Upper lobe of left lung (tissue), 6 donors: ENCODE data around the gene GYG1. TPM values are rescaled to one million over a fixed set of nuclear protein-coding genes. Genes with fewer than 3 reads are reported as not detected.

Experiments
- ATAC-seq, 2 donors: fragments of 200-7000 bp; cut with Tn5 transposase; one replicate each; pipeline ENCODE4 v1.9.1; 2022; ENCODE audit warnings: mild to moderate bottlenecking in 2 of 2, moderate library complexity in 2 of 2; ENCODE audit not compliant: low FRiP score in 2 of 2
- DNase-seq, 2 donors: peaks; one replicate each; pipeline ENCODE4 v3.0.0-alpha.2; 2019 to 2020
- H3K27ac ChIP-seq, 4 donors: fragments of 200-600 bp; sonication (generic); one replicate each; pipeline ENCODE4 v1.5.1; 2016 to 2019
- H3K27me3 ChIP-seq, 4 donors: fragments of 200-600 bp; sonication (generic); one replicate each; pipeline ENCODE4 v1.5.1; 2017 to 2019
- H3K36me3 ChIP-seq, 4 donors: fragments of 200-600 bp; sonication (generic); one replicate each; pipeline ENCODE4 v1.5.1; 2016 to 2019
- H3K4me1 ChIP-seq, 4 donors: fragments of 200-600 bp; sonication (generic); one replicate each; pipeline ENCODE4 v1.5.1; 2018 to 2019
- H3K4me3 ChIP-seq, 4 donors: fragments of 200-600 bp; sonication (generic); one replicate each; pipeline ENCODE4 v1.5.1; 2017 to 2019; ENCODE audit warnings: mild to moderate bottlenecking in 2 of 4, moderate library complexity in 1 of 4
- H3K9me3 ChIP-seq, 4 donors: fragments of 200-600 bp; sonication (generic); one replicate each; pipeline ENCODE4 v1.5.1; 2018 to 2019
- EP300 ChIP-seq, 4 donors: sonication (generic); formaldehyde crosslinking; IDR thresholded peaks; one replicate each; pipeline ENCODE4 v1.5.1; 2017; ENCODE audit warnings: antibody characterized with exemption in 4 of 4, control low read depth in 2 of 4
- POLR2A ChIP-seq, 4 donors: fragments of 450-650 bp; IDR thresholded peaks; one replicate each; pipeline ENCODE4 v1.5.1; 2016 to 2017; ENCODE audit warnings: antibody characterized with exemption in 4 of 4, mild to moderate bottlenecking in 2 of 4
- POLR2AphosphoS5 ChIP-seq, 2 donors: sonication (generic); formaldehyde crosslinking; IDR thresholded peaks; one replicate each; pipeline ENCODE4 v1.5.1; 2017; ENCODE audit warnings: antibody characterized with exemption in 2 of 2
- WGBS, 2 donors: methylation state at CpG; one replicate each; pipeline ENCODE4 v1.1.5; 2017 to 2018; 5-methylcytosine and 5-hydroxymethylcytosine counted together
- total RNA-seq, 6 donors: library from RNA; depleted of rRNA in 4 of 6; stranded (reverse); fragments of >200 nt in 4 of 6; gene quantifications; one replicate each; pipeline versions ENCODE4 v1.1.0 to v1.2.1, GENCODE V29; 2016 to 2021
- TF ChIP-seq, protein P1 (sequence below), 6 experiments: fragments of 450-650 bp in 4 of 6; fragments of 200-600 bp in 2 of 6; sonication (generic) in 2 of 6; IDR thresholded peaks; one replicate each; pipeline ENCODE4 v1.5.1; 2016 to 2019; ENCODE audit warnings: antibody characterized with exemption in 6 of 6
- donor health status: DM: no; HTN: no; CAD: no; lungs with moderate emphysema.
- donor health status: DM: no; HTN: yes; CAD: no; lungs with severe emphysema.

GYG1 gene
- total RNA-seq, 6 donors from 2014 or later: 10.5 to 48.6 (median 31.5) TPM

DNA sequence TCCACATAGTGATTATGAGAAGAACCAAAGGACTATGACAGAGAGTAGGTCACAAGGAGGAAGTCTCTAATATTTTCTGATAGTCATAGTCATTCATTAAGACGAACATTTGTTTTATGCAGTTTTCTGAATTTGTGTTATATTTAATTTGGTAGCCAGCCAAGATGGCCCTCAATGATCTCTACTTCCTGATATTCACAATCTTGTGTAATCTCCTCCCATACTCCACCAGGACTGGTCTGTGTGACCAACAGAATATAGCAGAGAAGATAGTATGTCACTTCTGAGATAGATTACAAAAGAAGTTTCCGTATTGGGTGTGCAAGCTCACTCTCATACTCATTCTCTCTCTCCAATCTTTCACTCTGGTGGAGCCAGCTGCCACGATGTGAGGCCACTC is 64.2 kb downstream of the GYG1 start:
- TF ChIP-seq POLR2AphosphoS5 (IDR thresholded peaks at IDR 0.05): no peak
- TF ChIP-seq, protein P1, sequence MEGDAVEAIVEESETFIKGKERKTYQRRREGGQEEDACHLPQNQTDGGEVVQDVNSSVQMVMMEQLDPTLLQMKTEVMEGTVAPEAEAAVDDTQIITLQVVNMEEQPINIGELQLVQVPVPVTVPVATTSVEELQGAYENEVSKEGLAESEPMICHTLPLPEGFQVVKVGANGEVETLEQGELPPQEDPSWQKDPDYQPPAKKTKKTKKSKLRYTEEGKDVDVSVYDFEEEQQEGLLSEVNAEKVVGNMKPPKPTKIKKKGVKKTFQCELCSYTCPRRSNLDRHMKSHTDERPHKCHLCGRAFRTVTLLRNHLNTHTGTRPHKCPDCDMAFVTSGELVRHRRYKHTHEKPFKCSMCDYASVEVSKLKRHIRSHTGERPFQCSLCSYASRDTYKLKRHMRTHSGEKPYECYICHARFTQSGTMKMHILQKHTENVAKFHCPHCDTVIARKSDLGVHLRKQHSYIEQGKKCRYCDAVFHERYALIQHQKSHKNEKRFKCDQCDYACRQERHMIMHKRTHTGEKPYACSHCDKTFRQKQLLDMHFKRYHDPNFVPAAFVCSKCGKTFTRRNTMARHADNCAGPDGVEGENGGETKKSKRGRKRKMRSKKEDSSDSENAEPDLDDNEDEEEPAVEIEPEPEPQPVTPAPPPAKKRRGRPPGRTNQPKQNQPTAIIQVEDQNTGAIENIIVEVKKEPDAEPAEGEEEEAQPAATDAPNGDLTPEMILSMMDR (IDR thresholded peaks at IDR 0.05): no peak
- no peak for TF ChIP-seq EP300 (IDR thresholded peaks at IDR 0.05)
- no peak for TF ChIP-seq POLR2A (IDR thresholded peaks at IDR 0.05)
- WGBS, 2 donors: 68 to 73% methylated on average over 3 of the region's 3 CpGs
- H3K4me3 ChIP-seq: no peak overlapping the region
- H3K9me3 ChIP-seq: no peaks in the 10 kb centered on the region
- H3K27me3 ChIP-seq: no peaks in the 10 kb centered on the region
- DNase-seq: no peak
- no peaks in the 10 kb centered on the region for H3K4me1 ChIP-seq
- H3K36me3 ChIP-seq: peaks cover 0 to 35% (median 10%) of the 10 kb centered on the region in 4 donors
- H3K27ac ChIP-seq: no peak overlapping the region
- no peak for ATAC-seq

DNA sequence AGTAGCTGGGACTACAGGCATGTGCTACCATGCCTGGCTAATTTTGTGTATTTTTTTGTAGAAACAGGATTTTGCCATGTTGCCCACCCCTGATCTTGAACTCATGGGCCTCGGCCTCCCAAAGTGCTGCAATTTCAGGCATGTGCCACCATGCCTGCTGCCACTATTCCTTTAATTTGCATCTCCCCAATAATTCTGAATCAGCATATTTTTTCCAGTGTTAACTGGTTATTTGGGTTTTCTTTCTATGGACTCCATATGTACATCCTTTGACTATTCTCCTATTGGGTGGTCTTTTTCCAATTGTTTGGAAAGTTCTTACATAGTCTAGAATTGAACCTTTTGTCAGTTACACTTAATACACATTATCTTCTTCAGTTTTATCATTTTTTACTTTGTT is 66.9 kb downstream of the GYG1 start:
- H3K36me3 ChIP-seq: peaks cover 0 to 42% (median 10%) of the 10 kb centered on the region in 4 donors
- H3K27me3 ChIP-seq: no peaks in the 10 kb centered on the region
- WGBS, 2 donors: 100% methylated on average over 1 of the region's 1 CpG
- no peaks in the 10 kb centered on the region for H3K4me1 ChIP-seq
- H3K27ac ChIP-seq: no peak overlapping the region
- ATAC-seq: no peak
- DNase-seq: no peak
- TF ChIP-seq POLR2AphosphoS5 (IDR thresholded peaks at IDR 0.05): no peak
- no peak for TF ChIP-seq POLR2A (IDR thresholded peaks at IDR 0.05)
- TF ChIP-seq, protein P1 (IDR thresholded peaks at IDR 0.05): no peak
- TF ChIP-seq EP300 (IDR thresholded peaks at IDR 0.05): no peak
- H3K9me3 ChIP-seq: no peaks in the 10 kb centered on the region
- no peak overlapping the region for H3K4me3 ChIP-seq

DNA sequence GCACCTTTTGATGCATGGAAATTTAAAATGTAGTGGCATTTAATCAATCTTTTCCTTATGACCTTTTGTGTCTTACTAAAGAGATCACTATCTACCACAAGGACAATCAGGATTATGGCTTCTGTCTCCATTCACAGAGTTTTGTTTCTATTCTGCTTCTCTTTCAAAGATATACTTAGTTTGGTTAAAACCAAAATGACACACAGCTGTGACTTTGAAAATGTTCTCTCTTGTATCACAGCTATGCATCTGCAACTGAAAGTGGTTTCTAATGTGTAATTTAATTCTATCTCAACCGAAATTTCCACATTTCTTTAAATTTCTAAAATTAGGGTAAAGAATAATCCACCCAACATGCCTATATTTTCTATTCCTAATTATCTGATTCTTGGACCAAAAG is 67.3 kb downstream of the GYG1 start:
- no peaks in the 10 kb centered on the region for H3K4me1 ChIP-seq
- no peak for ATAC-seq
- H3K36me3 ChIP-seq: peaks cover 0 to 39% (median 10%) of the 10 kb centered on the region in 4 donors
- no peak overlapping the region for H3K27ac ChIP-seq
- no peaks in the 10 kb centered on the region for H3K27me3 ChIP-seq
- TF ChIP-seq, protein P1 (IDR thresholded peaks at IDR 0.05): no peak
- TF ChIP-seq EP300 (IDR thresholded peaks at IDR 0.05) (no peak), POLR2A (IDR thresholded peaks at IDR 0.05) (no peak)
- 77 to 84% methylated on average over 1 of the region's 1 CpG for WGBS, 2 donors
- no peak overlapping the region for H3K4me3 ChIP-seq
- DNase-seq: no peak
- H3K9me3 ChIP-seq: no peaks in the 10 kb centered on the region

DNA sequence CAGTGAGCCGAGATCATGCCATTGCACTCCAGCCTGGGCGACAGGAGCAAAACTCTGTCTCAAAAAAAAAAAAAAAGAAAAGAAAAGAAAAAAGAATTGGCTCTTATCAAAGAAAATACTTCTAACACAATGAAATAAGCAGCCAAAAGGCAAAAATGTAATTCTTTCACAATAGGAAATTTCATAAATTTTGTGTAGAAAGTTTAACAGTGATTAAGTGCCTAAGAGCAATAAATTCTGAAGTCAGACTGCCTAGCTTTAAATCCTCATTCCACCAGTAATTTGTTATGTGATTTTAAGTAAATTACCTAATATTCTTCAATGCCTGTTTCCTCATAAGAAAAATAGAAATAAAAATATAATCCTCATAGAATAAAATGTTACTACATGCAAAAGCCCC is 70.4 kb downstream of the GYG1 start:
- Histone ChIP-seq H3K9me3 (no peaks in the 10 kb centered on the region), H3K27me3 (no peaks in the 10 kb centered on the region), H3K27ac (no peak overlapping the region), H3K4me3 (no peak overlapping the region), H3K4me1 (no peaks in the 10 kb centered on the region), H3K36me3 (peaks cover 0 to 47% (median 9%) of the 10 kb centered on the region in 4 donors)
- WGBS, 2 donors: 82 to 96% methylated on average over 2 of the region's 2 CpGs
- no peak for TF ChIP-seq POLR2A (IDR thresholded peaks at IDR 0.05)
- TF ChIP-seq, protein P1 (IDR thresholded peaks at IDR 0.05): no peak
- TF ChIP-seq POLR2AphosphoS5 (IDR thresholded peaks at IDR 0.05): no peak
- no peak for TF ChIP-seq EP300 (IDR thresholded peaks at IDR 0.05)
- DNase-seq (no peak), ATAC-seq (no peak)

DNA sequence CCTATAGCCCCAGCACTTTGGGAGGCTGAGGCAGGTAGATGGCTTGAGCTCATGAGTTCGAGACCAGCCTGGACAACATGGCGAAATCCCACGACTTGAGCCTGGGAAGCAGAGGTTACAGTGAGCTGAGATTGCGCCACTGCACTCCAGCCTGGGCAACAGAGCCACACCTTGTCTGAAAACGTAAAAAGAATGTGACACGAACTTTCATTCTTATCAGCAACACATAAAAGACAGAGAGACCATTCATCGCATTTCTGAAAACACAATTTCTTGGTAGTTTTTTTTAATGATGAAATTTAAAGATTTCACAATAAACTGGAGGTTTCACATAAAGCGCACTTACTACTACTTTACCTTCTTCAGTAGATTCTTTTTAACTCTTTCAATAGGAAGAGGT is 76.5 kb downstream of the GYG1 start:
- H3K27me3 ChIP-seq: no peaks in the 10 kb centered on the region
- no peak overlapping the region for H3K4me3 ChIP-seq
- ATAC-seq (no peak), DNase-seq (no peak)
- TF ChIP-seq, protein P1 (IDR thresholded peaks at IDR 0.05): no peak
- TF ChIP-seq POLR2AphosphoS5 (IDR thresholded peaks at IDR 0.05): no peak
- no peak for TF ChIP-seq POLR2A (IDR thresholded peaks at IDR 0.05)
- TF ChIP-seq EP300 (IDR thresholded peaks at IDR 0.05): no peak
- no peaks in the 10 kb centered on the region for H3K4me1 ChIP-seq
- H3K27ac ChIP-seq: no peak overlapping the region
- 77 to 79% methylated on average over 8 of the region's 8 CpGs for WGBS, 2 donors
- H3K9me3 ChIP-seq: no peaks in the 10 kb centered on the region
- peaks cover 3 to 56% (median 13%) of the 10 kb centered on the region in 4 donors for H3K36me3 ChIP-seq
